Endothelial cell of hepatic sinusoid (primary cell): ENCODE results near the gene ESRRA.
"Not testable (repeated sequence)": the region's sequence is repeated elsewhere in the genome, so short reads cannot be mapped to it uniquely, and the experiment has no call there.

Experiments used
- in situ Hi-C: cut with HindIII; loops from 2 replicates; pipeline ENCODE4 v1.10.0; 2017; ENCODE audit warnings: low sequenced_read_pairs

ESRRA gene

GRCh38 chr11:64306876-64307622 lies 1.7 kb downstream of the ESRRA start:
- in situ Hi-C loops: loop anchor here (5.0 kb wide), 2 partner anchors 55 to 90 kb away; partner anchors contain the start of gene PLCB3

- in situ Hi-C loops: loop anchor here (5.0 kb wide), 2 partner anchors 55 to 90 kb away; partner anchors contain the start of gene PLCB3
Measured at GRCh38 chr11:64307795-64308194, 2.5 kb downstream of the ESRRA start.

GRCh38 chr11:64312947-64313346 lies 7.6 kb downstream of the ESRRA start:
- in situ Hi-C loops: no loop called here

- in situ Hi-C loops: no loop called here
Measured at GRCh38 chr11:64313491-64314145, 8.3 kb downstream of the ESRRA start.

GRCh38 chr11:64314146-64314804 lies 9.0 kb downstream of the ESRRA start:
- in situ Hi-C loops: no loop called here

- in situ Hi-C loops: no loop called here
Measured at GRCh38 chr11:64314805-64315561, 9.7 kb downstream of the ESRRA start.

- in situ Hi-C loops: not testable (repeated sequence)
Measured at GRCh38 chr11:64315667-64316526, 10.6 kb downstream of the ESRRA start.

GRCh38 chr11:64316672-64317324 lies 11.5 kb downstream of the ESRRA start:
- in situ Hi-C loops: no loop called here

GRCh38 chr11:64317325-64317960 lies 12.1 kb downstream of the ESRRA start, which contains the start of gene TRMT112:
TSS of gene TRMT112 (minus strand) at chr11:64317559. CDS start at chr11:64317526, 33 bp downstream.
- in situ Hi-C loops: no loop called here

- in situ Hi-C loops: no loop called here
Measured at GRCh38 chr11:64317961-64318765, 12.8 kb downstream of the ESRRA start, which contains the start of gene PRDX5. TSS of gene PRDX5 (plus strand) at chr11:64318121. CDS start at chr11:64318216, 95 bp downstream.

GRCh38 chr11:64318766-64319761 lies 13.7 kb downstream of the ESRRA start:
- in situ Hi-C loops: no loop called here

GRCh38 chr11:64320556-64320955 lies 15.2 kb downstream of the ESRRA start:
- in situ Hi-C loops: loop anchor here (10.0 kb wide), 1 partner anchor 46 kb away; no protein-coding TSS in a partner anchor

- in situ Hi-C loops: loop anchor here (10.0 kb wide), 1 partner anchor 46 kb away; no protein-coding TSS in a partner anchor
Measured at GRCh38 chr11:64321026-64321425, 15.7 kb downstream of the ESRRA start.

GRCh38 chr11:64321533-64321932 lies 16.2 kb downstream of the ESRRA start:
- in situ Hi-C loops: loop anchor here (10.0 kb wide), 1 partner anchor 47 kb away; no protein-coding TSS in a partner anchor

GRCh38 chr11:64322925-64323260 lies 17.6 kb downstream of the ESRRA start:
- in situ Hi-C loops: loop anchor here (10.0 kb wide), 1 partner anchor 48 kb away; no protein-coding TSS in a partner anchor

GRCh38 chr11:64323373-64323772 lies 18.0 kb downstream of the ESRRA start:
- in situ Hi-C loops: loop anchor here (10.0 kb wide), 1 partner anchor 49 kb away; no protein-coding TSS in a partner anchor
